Spinal cord (tissue), 10 donors: ENCODE results near the gene RFNG. TPM values are rescaled to one million over a fixed set of nuclear protein-coding genes. Genes with fewer than 3 reads are reported as not detected.

Source experiments
- DNase-seq, 6 donors: peaks; one replicate each; pipeline versions ENCODE4 v3.0.0 to v3.0.0-alpha.2; 2013 to 2015; ENCODE audit warnings: low spot score in 6 of 6, low read depth in 4 of 6
- H3K27ac ChIP-seq: one replicate; pipeline ENCODE4 v1.5.1; 2013; ENCODE audit warnings: low read depth, low read length, control low read depth
- H3K27me3 ChIP-seq: one replicate; pipeline ENCODE4 v1.6.1; 2013; ENCODE audit warnings: low read length; ENCODE audit not compliant: control insufficient read depth, insufficient read depth
- H3K36me3 ChIP-seq: one replicate; pipeline ENCODE4 v1.6.1; 2013; ENCODE audit warnings: low read length; ENCODE audit not compliant: control insufficient read depth, insufficient read depth
- H3K4me1 ChIP-seq: one replicate; pipeline ENCODE4 v1.6.1; 2013; ENCODE audit warnings: low read length; ENCODE audit not compliant: control insufficient read depth, insufficient read depth
- H3K4me3 ChIP-seq: one replicate; pipeline ENCODE4 v1.5.1; 2013; ENCODE audit warnings: low read depth, low read length, control low read depth
- H3K9me3 ChIP-seq: one replicate; pipeline ENCODE4 v1.6.1; 2013; ENCODE audit warnings: low read length; ENCODE audit not compliant: control insufficient read depth, insufficient read depth
- WGBS: methylation state at CpG from one replicate; pipeline ENCODE4 v1.1.5; 2013; ENCODE audit warnings: missing lambda C conversion rate; ENCODE audit not compliant: insufficient coverage; 5-methylcytosine and 5-hydroxymethylcytosine counted together
- polyA plus RNA-seq, 2 donors: library from polyadenylated mRNA; unstranded; fragments of 120-200 nt; gene quantifications; one replicate each; pipeline ENCODE4 v1.2.1, GENCODE V29; 2013; ENCODE audit not compliant: insufficient read length in 2 of 2
- total RNA-seq, 2 donors: library from RNA; depleted of rRNA in 1 of 2; stranded (reverse); fragments of 120-200 nt in 1 of 2; fragments of >200 nt in 1 of 2; gene quantifications; one replicate each; pipeline versions ENCODE4 v1.2.3 to v1.2.4, GENCODE V29; 2013 to 2014
- donor health status: healthy.

The RFNG gene
- total and polyA plus RNA-seq, 4 donors = 19.5 to 75.2 (median 49.3) TPM

DNA sequence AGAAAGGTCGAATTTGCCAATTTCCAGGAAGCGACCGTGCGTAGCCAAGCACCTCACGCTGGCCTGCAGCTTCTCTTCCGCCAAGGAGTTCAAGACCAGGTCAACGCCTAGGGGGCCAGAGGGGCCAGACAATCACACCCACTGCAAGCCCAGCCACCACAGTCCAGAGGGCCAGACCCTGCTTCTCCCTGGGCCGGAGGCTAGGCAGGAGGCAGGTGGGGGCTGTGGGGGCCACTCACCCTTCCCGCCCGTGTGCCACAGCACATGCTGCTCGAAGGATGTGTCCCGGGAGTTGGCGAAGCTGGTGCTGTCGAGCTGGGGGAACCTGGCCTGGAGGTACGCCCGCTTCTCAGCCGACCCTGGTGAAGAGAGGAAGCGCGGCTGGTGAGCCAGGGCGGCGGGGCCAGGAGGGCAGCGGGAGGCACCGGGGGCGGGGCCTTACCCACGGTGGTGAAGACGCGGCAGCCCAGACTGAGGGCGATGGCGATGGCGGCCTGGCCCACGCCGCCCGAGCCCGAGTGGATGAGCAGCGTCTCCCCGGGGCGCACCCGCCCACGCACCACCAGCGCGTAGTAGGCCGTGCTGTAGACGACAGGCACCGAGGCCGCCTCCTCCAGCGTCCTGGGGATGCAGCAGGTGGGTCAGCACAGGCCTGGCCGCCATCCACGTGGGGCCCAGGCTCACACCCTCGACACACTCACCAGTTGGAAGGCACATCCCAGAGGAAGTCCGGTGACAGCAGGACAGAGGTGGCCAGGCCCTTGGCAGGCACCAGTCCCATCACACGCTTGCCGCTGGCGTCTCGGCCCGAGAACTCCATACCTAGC lies 32.1 kb upstream of the RFNG start:
- Histone ChIP-seq H3K27ac (no peak overlapping the region), H3K27me3 (no peaks in the 10 kb centered on the region), H3K4me1 (no peaks in the 10 kb centered on the region), H3K9me3 (no peaks in the 10 kb centered on the region), H3K36me3 (peaks cover 100% of the 10 kb centered on the region), H3K4me3 (no peak overlapping the region)
- WGBS = 92% methylated on average over 54 of the region's 55 CpGs
- no peak for DNase-seq

DNA sequence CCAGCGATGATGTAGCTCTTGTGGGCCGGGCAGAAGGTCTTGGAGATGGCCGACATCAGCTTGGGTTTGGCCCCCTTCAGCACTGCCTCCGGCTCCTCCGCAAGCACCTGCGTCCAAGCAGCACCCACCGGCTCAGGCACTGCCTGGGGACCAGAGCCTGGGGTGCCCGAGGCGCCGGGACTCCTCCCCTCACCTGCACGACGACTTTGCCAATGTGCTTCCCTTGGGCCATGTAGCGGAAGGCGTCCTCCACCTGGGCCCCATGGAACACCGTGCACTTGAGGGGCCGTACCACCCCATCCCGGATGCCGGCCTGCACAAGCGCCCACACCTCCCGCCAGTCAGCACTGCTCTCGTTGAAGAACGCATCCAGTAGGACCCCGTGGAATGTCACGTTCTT lies 31.4 kb upstream of the RFNG start:
- H3K9me3 ChIP-seq = no peaks in the 10 kb centered on the region
- no peak for DNase-seq
- H3K27ac ChIP-seq = no peak overlapping the region
- no peak overlapping the region for H3K4me3 ChIP-seq
- H3K36me3 ChIP-seq = peaks cover 100% of the 10 kb centered on the region
- H3K4me1 ChIP-seq = peaks cover 2% of the 10 kb centered on the region
- 97% methylated on average over 24 of the region's 24 CpGs for WGBS
- no peaks in the 10 kb centered on the region for H3K27me3 ChIP-seq

DNA sequence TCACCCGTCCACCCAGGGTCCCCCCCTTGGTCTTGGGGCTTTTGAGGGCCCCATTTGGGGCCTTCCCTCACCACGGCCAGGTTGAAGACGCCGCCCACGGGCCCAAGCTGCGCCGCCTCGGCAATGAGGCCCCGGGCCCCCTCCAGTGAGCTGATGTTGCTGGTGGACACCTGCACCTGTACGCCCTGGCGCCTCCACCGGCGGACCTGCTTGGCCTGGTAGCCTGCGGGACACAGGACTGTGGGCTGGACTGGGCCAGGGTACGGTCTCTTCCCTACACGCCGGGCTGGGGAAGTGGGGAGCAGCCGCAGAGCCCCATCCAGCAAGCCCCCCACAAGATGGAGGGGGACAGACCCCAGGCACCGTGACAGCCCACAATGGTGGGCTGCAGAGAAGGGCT lies 30.8 kb upstream of the RFNG start:
- DNase-seq = no peak
- WGBS = 94% methylated on average over 19 of the region's 19 CpGs
- no peaks in the 10 kb centered on the region for H3K27me3 ChIP-seq
- H3K4me1 ChIP-seq = peaks cover 8% of the 10 kb centered on the region
- peaks cover 100% of the 10 kb centered on the region for H3K36me3 ChIP-seq
- H3K9me3 ChIP-seq = no peaks in the 10 kb centered on the region
- no peak overlapping the region for H3K27ac ChIP-seq
- H3K4me3 ChIP-seq = no peak overlapping the region

- 92% methylated on average over 22 of the region's 22 CpGs for WGBS
- H3K9me3 ChIP-seq = no peaks in the 10 kb centered on the region
- no peak for DNase-seq
These were observed 30.4 kb upstream of the RFNG start for GRCh38 chr17:82081966-82082365.

GRCh38 chr17:82081546-82081945 lies 29.9 kb upstream of the RFNG start:
- Histone ChIP-seq H3K36me3 (peaks cover 97% of the 10 kb centered on the region), H3K27me3 (no peaks in the 10 kb centered on the region), H3K4me1 (peaks cover 11% of the 10 kb centered on the region), H3K27ac (no peak overlapping the region), H3K4me3 (no peak overlapping the region), H3K9me3 (no peaks in the 10 kb centered on the region)
- no peak for DNase-seq
- 86% methylated on average over 15 of the region's 20 CpGs for WGBS

More at GRCh38 chr17:82081966-82082365, 30.4 kb upstream of the RFNG start:
- Histone ChIP-seq H3K27me3 (no peaks in the 10 kb centered on the region), H3K27ac (no peak overlapping the region), H3K4me1 (peaks cover 10% of the 10 kb centered on the region), H3K4me3 (no peak overlapping the region), H3K36me3 (peaks cover 100% of the 10 kb centered on the region)

DNA sequence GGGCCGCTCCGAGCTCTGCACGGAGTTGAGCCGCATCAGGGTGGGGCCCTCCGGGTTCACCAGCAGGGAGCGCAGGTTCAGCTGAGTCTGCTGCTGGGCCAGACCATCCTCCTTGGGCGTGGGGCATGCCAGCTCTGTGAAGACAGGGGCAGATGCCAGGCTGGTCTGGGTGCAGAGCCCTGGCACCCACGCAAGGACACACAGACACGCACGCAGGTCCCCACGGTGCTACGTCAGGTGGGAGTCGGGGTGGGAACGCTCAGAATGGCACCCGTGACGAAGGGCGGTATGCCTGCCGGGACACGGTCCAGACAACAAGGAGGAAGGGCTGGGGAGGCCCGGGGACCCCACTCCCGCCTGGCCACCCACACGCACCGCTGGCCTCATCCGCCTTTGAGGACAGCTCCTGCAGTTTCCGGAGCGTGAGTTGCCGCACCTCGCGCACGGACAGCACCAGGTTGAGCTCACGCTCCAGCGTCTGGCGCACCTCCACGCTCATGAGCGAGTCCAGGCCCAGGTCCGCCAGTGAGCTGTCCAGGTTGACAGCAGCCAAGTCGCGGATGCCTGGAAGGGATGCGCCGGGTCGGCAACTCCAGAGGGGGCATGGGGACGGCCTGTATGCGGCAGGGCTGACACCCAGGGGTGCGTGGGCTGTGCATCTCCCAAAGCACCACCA lies 29.3 kb upstream of the RFNG start:
- no peaks in the 10 kb centered on the region for H3K9me3 ChIP-seq
- H3K27me3 ChIP-seq = no peaks in the 10 kb centered on the region
- peaks cover 11% of the 10 kb centered on the region for H3K4me1 ChIP-seq
- H3K27ac ChIP-seq = no peak overlapping the region
- WGBS = 96% methylated on average over 44 of the region's 44 CpGs
- no peak for DNase-seq
- peaks cover 91% of the 10 kb centered on the region for H3K36me3 ChIP-seq
- H3K4me3 ChIP-seq = no peak overlapping the region

DNA sequence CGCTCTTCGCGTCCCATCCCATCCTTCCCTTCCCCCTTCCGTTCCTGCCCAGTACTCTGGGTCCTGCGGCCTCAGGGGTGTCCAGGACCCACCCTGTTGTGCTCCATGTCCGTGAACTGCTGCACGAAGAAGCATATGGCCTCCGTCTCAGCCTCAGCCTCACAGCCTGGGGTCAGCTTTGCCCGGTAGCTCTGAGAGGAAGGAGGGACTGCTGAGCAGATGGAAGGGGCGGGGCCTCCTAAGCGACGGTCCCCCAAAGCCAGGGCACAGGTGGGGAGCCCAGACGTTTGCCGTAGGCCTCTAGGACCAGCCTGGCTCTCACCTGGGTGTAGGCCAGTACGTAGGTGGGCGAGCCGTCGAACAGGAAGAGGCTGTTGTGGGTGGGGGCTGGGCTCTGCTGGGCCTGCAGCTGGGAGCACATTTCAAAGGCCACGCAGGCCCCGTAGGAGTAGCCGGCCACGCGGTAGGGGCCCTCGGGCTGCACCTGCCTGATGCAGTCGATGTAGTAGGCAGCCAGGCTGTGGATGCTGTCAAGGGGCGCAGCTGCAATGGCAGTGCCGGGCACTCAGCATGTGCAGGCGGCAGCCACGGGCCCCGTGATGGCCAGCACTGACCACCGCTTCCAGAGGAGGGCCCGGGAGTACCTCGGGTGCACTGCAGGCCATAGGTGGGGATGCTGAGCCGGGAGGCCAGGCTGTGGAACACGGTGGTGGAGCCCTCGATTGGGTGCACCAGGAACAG lies 28.6 kb upstream of the RFNG start:
- H3K9me3 ChIP-seq = no peaks in the 10 kb centered on the region
- no peaks in the 10 kb centered on the region for H3K27me3 ChIP-seq
- peaks cover 84% of the 10 kb centered on the region for H3K36me3 ChIP-seq
- H3K27ac ChIP-seq = no peak overlapping the region
- no peak overlapping the region for H3K4me3 ChIP-seq
- H3K4me1 ChIP-seq = peaks cover 11% of the 10 kb centered on the region
- DNase-seq = no peak
- 92% methylated on average over 36 of the region's 36 CpGs for WGBS

- H3K36me3 ChIP-seq = peaks cover 73% of the 10 kb centered on the region
- H3K4me1 ChIP-seq = peaks cover 11% of the 10 kb centered on the region
- H3K27me3 ChIP-seq = no peaks in the 10 kb centered on the region
- DNase-seq = no peak
- 94% methylated on average over 40 of the region's 47 CpGs for WGBS
- no peak overlapping the region for H3K4me3 ChIP-seq
- no peaks in the 10 kb centered on the region for H3K9me3 ChIP-seq
- no peak overlapping the region for H3K27ac ChIP-seq
These were observed 27.5 kb upstream of the RFNG start for GRCh38 chr17:82079001-82079677.

DNA sequence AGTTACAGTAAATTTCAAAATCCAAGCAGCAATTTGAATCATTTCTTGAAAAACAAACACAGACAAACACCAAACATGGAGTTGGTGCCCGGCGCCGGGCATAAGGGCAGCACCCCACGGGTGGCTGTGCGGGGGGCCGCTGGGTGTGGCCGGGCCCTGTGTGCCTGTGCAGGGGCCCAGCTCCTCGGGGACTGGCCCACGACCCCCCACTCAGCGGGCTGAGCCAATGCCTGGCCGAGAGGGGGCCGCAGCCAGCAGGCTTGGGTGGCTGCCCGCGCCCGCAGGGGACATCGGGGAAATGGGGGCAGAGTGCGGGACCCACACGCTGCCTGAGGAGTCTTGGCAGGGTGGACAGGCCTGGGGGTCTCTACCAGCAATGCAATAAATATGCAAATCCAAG lies 26.8 kb upstream of the RFNG start:
- Histone ChIP-seq H3K27me3 (no peaks in the 10 kb centered on the region), H3K27ac (no peak overlapping the region), H3K9me3 (no peaks in the 10 kb centered on the region), H3K4me3 (no peak overlapping the region), H3K4me1 (peaks cover 11% of the 10 kb centered on the region), H3K36me3 (peaks cover 66% of the 10 kb centered on the region)
- WGBS = 88% methylated on average over 17 of the region's 18 CpGs
- no peak for DNase-seq
